HEK293 (cell line): Measurements from ENCODE around the gene ABCG1.

ENCODE experiments used
- CTCF ChIA-PET: fragments of 350-600 bp; formaldehyde crosslinking; extraction: SDS; loops from one replicate; lab custom pipeline; 2021; ENCODE audit warnings: antibody characterized with exemption; lab: Yijun Ruan, JAX
- POLR2A ChIA-PET: fragments of 300-600 bp; formaldehyde crosslinking; extraction: SDS; loops from one replicate; lab custom pipeline; 2020; ENCODE audit warnings: antibody characterized with exemption, inconsistent platforms; lab: Yijun Ruan, JAX
- H3K27ac ChIP-seq: fragments of 200-500 bp; sonication (Bioruptor generic); 2 replicates; pipeline ENCODE4 v1.5.1; 2014; ENCODE audit warnings: low read depth, low read length, control low read depth, inconsistent platforms; ENCODE audit errors: extremely low read depth
- H3K36me3 ChIP-seq, 2 experiments: fragments of 200-500 bp in 1 of 2; sonication (Bioruptor generic) in 1 of 2; 1 replicate in 1 of 2; 2 replicates in 1 of 2; pipeline ENCODE4 v1.5.1; 2014 to 2017; ENCODE audit warnings: inconsistent platforms in 2 of 2, low read length in 2 of 2; ENCODE audit not compliant: control insufficient read depth in 2 of 2, insufficient read depth in 1 of 2
- H3K4me1 ChIP-seq: fragments of 200-500 bp; sonication (Bioruptor generic); 2 replicates; pipeline ENCODE4 v1.5.1; 2014; ENCODE audit warnings: mild to moderate bottlenecking, low read length, inconsistent platforms; ENCODE audit not compliant: control insufficient read depth, insufficient read depth
- H3K4me3 ChIP-seq: 2 replicates; pipeline ENCODE4 v1.5.1; 2011; ENCODE audit warnings: low read depth, mild to moderate bottlenecking, control low read depth, low read length, moderate library complexity
- H3K9me3 ChIP-seq: fragments of 200-500 bp; sonication (Bioruptor generic); 2 replicates; pipeline ENCODE4 v1.5.1; 2014; ENCODE audit warnings: low read depth, low read length, inconsistent platforms; ENCODE audit not compliant: control insufficient read depth, insufficient read depth
- BCL11A ChIP-seq: fragments of 450-650 bp; formaldehyde crosslinking; IDR thresholded peaks from 2 replicates; pipeline ENCODE4 v1.5.1; 2016; ENCODE audit warnings: low read depth, missing biosample characterization, missing genetic modification characterization
- PRDM2 ChIP-seq: fragments of 450-650 bp; formaldehyde crosslinking; IDR thresholded peaks from 2 replicates; pipeline ENCODE4 v1.5.1; 2016; ENCODE audit warnings: missing biosample characterization, missing genetic modification characterization, borderline replicate concordance
- SP3 ChIP-seq: fragments of 450-650 bp; formaldehyde crosslinking; IDR thresholded peaks from 2 replicates; pipeline ENCODE4 v1.5.1; 2016; ENCODE audit warnings: missing biosample characterization, missing genetic modification characterization
- ZFP37 ChIP-seq: fragments of 450-650 bp; formaldehyde crosslinking; IDR thresholded peaks from 2 replicates; pipeline ENCODE4 v1.5.1; 2016; ENCODE audit warnings: missing biosample characterization, missing genetic modification characterization
- ZNF121 ChIP-seq: fragments of 450-650 bp; formaldehyde crosslinking; IDR thresholded peaks from 2 replicates; pipeline ENCODE4 v1.5.1; 2016; ENCODE audit warnings: missing biosample characterization, missing genetic modification characterization
- ZNF138 ChIP-seq: fragments of 450-650 bp; formaldehyde crosslinking; IDR thresholded peaks from 2 replicates; pipeline ENCODE4 v1.5.1; 2016; ENCODE audit warnings: missing biosample characterization, missing genetic modification characterization, borderline replicate concordance
- ZNF174 ChIP-seq: fragments of 450-650 bp; formaldehyde crosslinking; IDR thresholded peaks from 2 replicates; pipeline ENCODE4 v1.5.0; 2017; ENCODE audit warnings: missing biosample characterization, mild to moderate bottlenecking, missing genetic modification characterization
- ZNF23 ChIP-seq: fragments of 450-650 bp; formaldehyde crosslinking; IDR thresholded peaks from 2 replicates; pipeline ENCODE4 v1.5.1; 2016; ENCODE audit warnings: missing biosample characterization, missing genetic modification characterization, borderline replicate concordance
- ZNF280D ChIP-seq: fragments of 450-650 bp; formaldehyde crosslinking; IDR thresholded peaks from 2 replicates; pipeline ENCODE4 v1.5.1; 2016; ENCODE audit warnings: missing biosample characterization, missing genetic modification characterization
- ZNF311 ChIP-seq: fragments of 450-650 bp; formaldehyde crosslinking; IDR thresholded peaks from 2 replicates; pipeline ENCODE4 v1.5.1; 2017; ENCODE audit warnings: missing biosample characterization, missing genetic modification characterization, borderline replicate concordance
- ZNF488 ChIP-seq: fragments of 450-650 bp; formaldehyde crosslinking; IDR thresholded peaks from 2 replicates; pipeline ENCODE4 v1.5.1; 2016; ENCODE audit warnings: missing biosample characterization, missing genetic modification characterization
- ZNF514 ChIP-seq: fragments of 450-650 bp; formaldehyde crosslinking; IDR thresholded peaks from 2 replicates; pipeline ENCODE4 v1.5.1; 2016; ENCODE audit warnings: missing biosample characterization, missing genetic modification characterization
- ZNF555 ChIP-seq: fragments of 450-650 bp; formaldehyde crosslinking; conservative IDR thresholded peaks from 2 replicates; pipeline ENCODE4 v1.5.1; 2017; ENCODE audit warnings: missing biosample characterization, mild to moderate bottlenecking, missing genetic modification characterization, inconsistent platforms
- ZNF580 ChIP-seq: fragments of 450-650 bp; formaldehyde crosslinking; IDR thresholded peaks from 2 replicates; pipeline ENCODE4 v1.5.1; 2016; ENCODE audit warnings: missing biosample characterization, missing genetic modification characterization
- ZNF623 ChIP-seq: fragments of 450-650 bp; formaldehyde crosslinking; IDR thresholded peaks from 2 replicates; pipeline ENCODE4 v1.5.1; 2016; ENCODE audit warnings: missing biosample characterization, missing genetic modification characterization
- ZNF677 ChIP-seq: fragments of 450-650 bp; IDR thresholded peaks from 2 replicates; pipeline ENCODE4 v1.5.0; 2018; ENCODE audit warnings: missing biosample characterization, mild to moderate bottlenecking, missing genetic modification characterization, moderate library complexity
- ZNF692 ChIP-seq: fragments of 450-650 bp; formaldehyde crosslinking; IDR thresholded peaks from 2 replicates; pipeline ENCODE4 v1.5.1; 2016; ENCODE audit warnings: missing biosample characterization, missing genetic modification characterization
- ZNF701 ChIP-seq: fragments of 450-650 bp; formaldehyde crosslinking; IDR thresholded peaks from 2 replicates; pipeline ENCODE4 v1.5.1; 2016; ENCODE audit warnings: missing biosample characterization, missing genetic modification characterization
- ZNF768 ChIP-seq: fragments of 450-650 bp; formaldehyde crosslinking; IDR thresholded peaks from 2 replicates; pipeline ENCODE4 v1.5.1; 2018; ENCODE audit warnings: missing biosample characterization, mild to moderate bottlenecking, missing genetic modification characterization
- ZNF777 ChIP-seq: fragments of 450-650 bp; formaldehyde crosslinking; IDR thresholded peaks from 2 replicates; pipeline ENCODE4 v1.5.1; 2017; ENCODE audit warnings: missing biosample characterization, missing genetic modification characterization, borderline replicate concordance
- ZNF830 ChIP-seq: fragments of 450-650 bp; IDR thresholded peaks from 2 replicates; pipeline ENCODE4 v1.5.0; 2018; ENCODE audit warnings: missing biosample characterization, missing genetic modification characterization, low read depth, mild to moderate bottlenecking, moderate library complexity
- ZXDB ChIP-seq: fragments of 450-650 bp; formaldehyde crosslinking; IDR thresholded peaks from 2 replicates; pipeline ENCODE4 v1.5.1; 2016; ENCODE audit warnings: missing biosample characterization, missing genetic modification characterization

ABCG1 gene

GRCh38 chr21:42302076-42302650, 83.2 kb downstream of the ABCG1 start:
- CTCF ChIA-PET: interaction anchor here (0.6 to 2.2 kb wide), 4 partner anchors 8 to 304 kb away, joined by 4 to 21 read pairs (median 6); no protein-coding TSS in a partner anchor
- no peaks in the 10 kb centered on the region for H3K36me3 ChIP-seq
- POLR2A ChIA-PET: no interaction called here
- H3K27ac ChIP-seq: no peak overlapping the region
- H3K9me3 ChIP-seq: no peaks in the 10 kb centered on the region
- TF ChIP-seq ZNF174 (tag by site-specific recombination): no peak
- TF ChIP-seq ZFP37 (tag by site-specific recombination): no peak
- TF ChIP-seq ZNF488: no peak
- no peak for TF ChIP-seq ZNF692 (tag by site-specific recombination)
- TF ChIP-seq BCL11A (tag by site-specific recombination): no peak
- H3K4me1 ChIP-seq: no peaks in the 10 kb centered on the region
- no peak overlapping the region for H3K4me3 ChIP-seq

GRCh38 chr21:42302794-42303193, 83.9 kb downstream of the ABCG1 start:
- TF ChIP-seq ZNF23 (tag by site-specific recombination) (no peak), SP3 (tag by site-specific recombination) (no peak), ZNF311 (tag by site-specific recombination) (no peak), ZNF138 (no peak), ZNF777 (tag by site-specific recombination) (no peak), ZNF555 (tag by site-specific recombination) (no peak), ZNF768 (no peak), ZNF121 (tag by site-specific recombination) (no peak), PRDM2 (tag by site-specific recombination) (no peak), ZNF580 (tag by site-specific recombination) (no peak), ZNF830 (no peak), ZNF677 (no peak), ZXDB (tag by site-specific recombination) (no peak), ZNF701 (tag by site-specific recombination) (no peak), ZNF623 (no peak), ZNF514 (tag by site-specific recombination) (no peak), ZNF280D (tag by site-specific recombination) (no peak)
- Histone ChIP-seq H3K9me3 (no peaks in the 10 kb centered on the region), H3K4me3 (no peak overlapping the region), H3K36me3 (no peaks in the 10 kb centered on the region), H3K27ac (no peak overlapping the region), H3K4me1 (no peaks in the 10 kb centered on the region)
- CTCF ChIA-PET: interaction anchor here (0.7 to 2.2 kb wide), 4 partner anchors 8 to 304 kb away, joined by 3 to 21 read pairs (median 6); no protein-coding TSS in a partner anchor
- POLR2A ChIA-PET: no interaction called here
